K562 (cell line): ENCODE measurements around the gene MFF. TPM values are rescaled to one million over a fixed set of nuclear protein-coding genes. Genes with fewer than 3 reads are reported as not detected.

Experiments
- BCOR ChIP-seq: fragments of 450-650 bp; IDR thresholded peaks from 2 replicates; pipeline ENCODE4 v1.6.1; 2016
- C11orf30 ChIP-seq: fragments of 450-650 bp; IDR thresholded peaks from 2 replicates; pipeline ENCODE4 v1.6.1; 2016; ENCODE audit warnings: low read depth, mild to moderate bottlenecking
- CXXC5 ChIP-seq: fragments of 250-450 bp; sonication (Bioruptor Pico); IDR thresholded peaks from 2 replicates; pipeline ENCODE4 v1.8.0; 2022; ENCODE audit warnings: inconsistent platforms, mild to moderate bottlenecking, moderate library complexity
- EP400 ChIP-seq: fragments of 450-650 bp; IDR thresholded peaks from 2 replicates; pipeline ENCODE4 v1.6.1; 2017; ENCODE audit warnings: antibody characterized with exemption, mild to moderate bottlenecking, moderate library complexity
- NEUROD1 ChIP-seq: fragments of 150-350 bp; IDR thresholded peaks from 2 replicates; pipeline ENCODE4 v1.6.1; 2014; ENCODE audit warnings: borderline replicate concordance, low read length, low read depth; ENCODE audit not compliant: partially characterized antibody
- NR3C1 ChIP-seq: sonication (generic); formaldehyde crosslinking; IDR thresholded peaks from 2 replicates; pipeline ENCODE4 v1.8.1; 2022; ENCODE audit warnings: missing genetic modification reagents
- RBBP5 ChIP-seq: fragments of 200-600 bp; sonication (generic); IDR thresholded peaks from 2 replicates; pipeline ENCODE4 v1.6.1; 2012; ENCODE audit warnings: borderline replicate concordance, mild to moderate bottlenecking, low read length, control low read depth, inconsistent platforms; ENCODE audit not compliant: insufficient read depth, poor library complexity, severe bottlenecking
- TAF9B ChIP-seq: fragments of 450-650 bp; IDR thresholded peaks from 2 replicates; pipeline ENCODE4 v1.6.1; 2018; ENCODE audit warnings: mild to moderate bottlenecking; ENCODE audit not compliant: partially characterized antibody
- TARDBP ChIP-seq: fragments of 450-650 bp; IDR thresholded peaks from 2 replicates; pipeline ENCODE4 v1.6.1; 2016
- polyA plus RNA-seq, 8 experiments: library from polyadenylated mRNA; depleted of rRNA in 4 of 8; stranded (reverse) in 5 of 8; unstranded in 3 of 8; fragments of >200 nt; fragmentation: Nextera tagmentation in 2 of 8; fragmentation: Illumina TruSeq in 1 of 8; extraction: Ambion mirVana in 2 of 8; extraction: Trizol in 1 of 8; gene quantifications; 2 replicates each; pipeline versions ENCODE4 v1.2.1 to v1.2.3, GENCODE V29; 2011 to 2014; ENCODE audit warnings: inconsistent platforms in 1 of 8, missing spikeins in 1 of 8
- total RNA-seq, 7 experiments: library from RNA; depleted of rRNA in 6 of 7; stranded (reverse); fragments of >200 nt in 6 of 7; fragmentation: Illumina TruSeq in 2 of 7; extraction: Trizol in 2 of 7; gene quantifications; 2 replicates each; pipeline versions ENCODE4 v1.2.1 to v1.2.3, GENCODE V29; 2011 to 2021; ENCODE audit warnings: low replicate concordance in 1 of 7
- TF ChIP-seq, protein P1 (sequence below): fragments of 450-650 bp; formaldehyde crosslinking; IDR thresholded peaks from 2 replicates; pipeline ENCODE4 v1.4.0; 2020; ENCODE audit warnings: mild to moderate bottlenecking, mixed read lengths
- TF ChIP-seq, protein P2 (sequence below): fragments of 450-650 bp; IDR thresholded peaks from 2 replicates; pipeline ENCODE4 v1.6.1; 2017; ENCODE audit warnings: antibody characterized with exemption, mild to moderate bottlenecking
- TF ChIP-seq, protein P3 (sequence below): fragments of 250-450 bp; sonication (Bioruptor Pico); IDR thresholded peaks from 2 replicates; pipeline ENCODE4 v1.9.0; 2021; ENCODE audit warnings: mild to moderate bottlenecking
- TF ChIP-seq, protein P4 (sequence below): sonication (generic); formaldehyde crosslinking; IDR thresholded peaks from 2 replicates; pipeline ENCODE4 v1.9.0; 2022; ENCODE audit warnings: mild to moderate bottlenecking, missing genetic modification reagents
- TF ChIP-seq, protein P5 (sequence below): fragments of 450-650 bp; IDR thresholded peaks from 2 replicates; pipeline ENCODE4 v1.6.1; 2017; ENCODE audit warnings: antibody characterized with exemption

The MFF gene
- total and polyA plus RNA-seq, 9 of the 15 experiments (the other 6 are each of a cell fraction or from before 2014, with no cell fraction given): 9.4 to 75.4 (median 55.7) TPM

DNA sequence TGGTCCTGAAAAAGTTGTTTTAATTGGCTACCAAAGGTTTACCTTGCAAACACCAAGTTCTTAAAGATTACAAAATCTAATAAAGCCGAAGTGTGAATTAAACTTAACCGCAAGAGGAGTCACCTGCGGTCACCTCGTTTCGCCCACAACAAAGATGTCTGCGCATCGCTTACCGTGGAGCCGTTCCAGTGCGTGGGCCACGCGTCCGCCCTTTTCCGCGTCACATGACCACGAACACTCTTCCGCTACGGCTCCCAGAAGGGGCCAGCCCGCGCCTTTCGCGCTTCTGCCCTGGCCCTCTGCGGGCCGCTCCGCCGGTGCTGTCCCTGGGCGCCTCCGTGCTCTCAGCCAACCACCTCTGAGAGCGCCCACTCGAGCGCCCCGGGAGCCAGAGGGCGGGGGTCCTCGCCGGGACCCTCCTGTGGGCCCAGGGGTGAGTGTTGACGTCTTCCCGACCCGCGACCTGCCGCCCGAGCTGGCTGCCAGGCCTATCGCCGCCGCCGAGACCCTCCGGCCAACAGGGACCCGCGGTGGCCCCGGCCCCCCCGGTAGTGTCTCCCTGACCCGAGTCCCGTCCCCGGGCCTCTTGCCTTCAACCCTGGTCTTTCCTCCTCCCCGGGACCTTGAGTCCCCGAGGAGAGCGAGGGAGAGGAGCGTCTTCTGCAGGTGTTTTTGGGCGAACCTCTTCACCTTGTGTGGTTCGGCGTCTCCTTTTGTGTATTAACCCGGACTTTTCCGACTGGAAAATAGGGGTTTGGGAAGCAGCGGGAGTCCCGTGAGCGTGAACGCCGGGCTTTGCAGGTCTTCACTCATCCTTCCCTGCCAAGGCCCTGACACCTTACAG, at the start of gene MFF (continued):
- TF ChIP-seq C11orf30 (peak; percentile 35; the same call in 1 of the 2 replicates), EP400 (peak; percentile 85), TARDBP (peak; percentile 70; the same call in 1 of the 2 replicates), NEUROD1 (peak; percentile 73), CXXC5 (CRISPR knock-in tag) (peak; percentile 95), BCOR (no peak), RBBP5 (peak; percentile 71), TAF9B (peak; percentile 54), NR3C1 (0 out of 2 replicates have a peak, but pooled peaks have one; percentile 38)
- TF ChIP-seq, protein P1, sequence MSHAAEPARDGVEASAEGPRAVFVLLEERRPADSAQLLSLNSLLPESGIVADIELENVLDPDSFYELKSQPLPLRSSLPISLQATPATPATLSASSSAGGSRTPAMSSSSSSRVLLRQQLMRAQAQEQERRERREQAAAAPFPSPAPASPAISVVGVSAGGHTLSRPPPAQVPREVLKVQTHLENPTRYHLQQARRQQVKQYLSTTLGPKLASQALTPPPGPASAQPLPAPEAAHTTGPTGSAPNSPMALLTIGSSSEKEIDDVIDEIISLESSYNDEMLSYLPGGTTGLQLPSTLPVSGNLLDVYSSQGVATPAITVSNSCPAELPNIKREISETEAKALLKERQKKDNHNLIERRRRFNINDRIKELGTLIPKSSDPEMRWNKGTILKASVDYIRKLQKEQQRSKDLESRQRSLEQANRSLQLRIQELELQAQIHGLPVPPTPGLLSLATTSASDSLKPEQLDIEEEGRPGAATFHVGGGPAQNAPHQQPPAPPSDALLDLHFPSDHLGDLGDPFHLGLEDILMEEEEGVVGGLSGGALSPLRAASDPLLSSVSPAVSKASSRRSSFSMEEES: peak; percentile 98
- TF ChIP-seq, protein P2, sequence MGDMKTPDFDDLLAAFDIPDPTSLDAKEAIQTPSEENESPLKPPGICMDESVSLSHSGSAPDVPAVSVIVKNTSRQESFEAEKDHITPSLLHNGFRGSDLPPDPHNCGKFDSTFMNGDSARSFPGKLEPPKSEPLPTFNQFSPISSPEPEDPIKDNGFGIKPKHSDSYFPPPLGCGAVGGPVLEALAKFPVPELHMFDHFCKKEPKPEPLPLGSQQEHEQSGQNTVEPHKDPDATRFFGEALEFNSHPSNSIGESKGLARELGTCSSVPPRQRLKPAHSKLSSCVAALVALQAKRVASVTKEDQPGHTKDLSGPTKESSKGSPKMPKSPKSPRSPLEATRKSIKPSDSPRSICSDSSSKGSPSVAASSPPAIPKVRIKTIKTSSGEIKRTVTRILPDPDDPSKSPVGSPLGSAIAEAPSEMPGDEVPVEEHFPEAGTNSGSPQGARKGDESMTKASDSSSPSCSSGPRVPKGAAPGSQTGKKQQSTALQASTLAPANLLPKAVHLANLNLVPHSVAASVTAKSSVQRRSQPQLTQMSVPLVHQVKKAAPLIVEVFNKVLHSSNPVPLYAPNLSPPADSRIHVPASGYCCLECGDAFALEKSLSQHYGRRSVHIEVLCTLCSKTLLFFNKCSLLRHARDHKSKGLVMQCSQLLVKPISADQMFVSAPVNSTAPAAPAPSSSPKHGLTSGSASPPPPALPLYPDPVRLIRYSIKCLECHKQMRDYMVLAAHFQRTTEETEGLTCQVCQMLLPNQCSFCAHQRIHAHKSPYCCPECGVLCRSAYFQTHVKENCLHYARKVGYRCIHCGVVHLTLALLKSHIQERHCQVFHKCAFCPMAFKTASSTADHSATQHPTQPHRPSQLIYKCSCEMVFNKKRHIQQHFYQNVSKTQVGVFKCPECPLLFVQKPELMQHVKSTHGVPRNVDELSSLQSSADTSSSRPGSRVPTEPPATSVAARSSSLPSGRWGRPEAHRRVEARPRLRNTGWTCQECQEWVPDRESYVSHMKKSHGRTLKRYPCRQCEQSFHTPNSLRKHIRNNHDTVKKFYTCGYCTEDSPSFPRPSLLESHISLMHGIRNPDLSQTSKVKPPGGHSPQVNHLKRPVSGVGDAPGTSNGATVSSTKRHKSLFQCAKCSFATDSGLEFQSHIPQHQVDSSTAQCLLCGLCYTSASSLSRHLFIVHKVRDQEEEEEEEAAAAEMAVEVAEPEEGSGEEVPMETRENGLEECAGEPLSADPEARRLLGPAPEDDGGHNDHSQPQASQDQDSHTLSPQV: peak; percentile 51; the same call in 1 of the 2 replicates
- TF ChIP-seq, protein P3, sequence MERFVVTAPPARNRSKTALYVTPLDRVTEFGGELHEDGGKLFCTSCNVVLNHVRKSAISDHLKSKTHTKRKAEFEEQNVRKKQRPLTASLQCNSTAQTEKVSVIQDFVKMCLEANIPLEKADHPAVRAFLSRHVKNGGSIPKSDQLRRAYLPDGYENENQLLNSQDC (CRISPR knock-in tag): no peak
- TF ChIP-seq, protein P4, sequence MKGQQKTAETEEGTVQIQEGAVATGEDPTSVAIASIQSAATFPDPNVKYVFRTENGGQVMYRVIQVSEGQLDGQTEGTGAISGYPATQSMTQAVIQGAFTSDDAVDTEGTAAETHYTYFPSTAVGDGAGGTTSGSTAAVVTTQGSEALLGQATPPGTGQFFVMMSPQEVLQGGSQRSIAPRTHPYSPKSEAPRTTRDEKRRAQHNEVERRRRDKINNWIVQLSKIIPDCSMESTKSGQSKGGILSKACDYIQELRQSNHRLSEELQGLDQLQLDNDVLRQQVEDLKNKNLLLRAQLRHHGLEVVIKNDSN (CRISPR knock-in tag): peak; percentile 97
- TF ChIP-seq, protein P5, sequence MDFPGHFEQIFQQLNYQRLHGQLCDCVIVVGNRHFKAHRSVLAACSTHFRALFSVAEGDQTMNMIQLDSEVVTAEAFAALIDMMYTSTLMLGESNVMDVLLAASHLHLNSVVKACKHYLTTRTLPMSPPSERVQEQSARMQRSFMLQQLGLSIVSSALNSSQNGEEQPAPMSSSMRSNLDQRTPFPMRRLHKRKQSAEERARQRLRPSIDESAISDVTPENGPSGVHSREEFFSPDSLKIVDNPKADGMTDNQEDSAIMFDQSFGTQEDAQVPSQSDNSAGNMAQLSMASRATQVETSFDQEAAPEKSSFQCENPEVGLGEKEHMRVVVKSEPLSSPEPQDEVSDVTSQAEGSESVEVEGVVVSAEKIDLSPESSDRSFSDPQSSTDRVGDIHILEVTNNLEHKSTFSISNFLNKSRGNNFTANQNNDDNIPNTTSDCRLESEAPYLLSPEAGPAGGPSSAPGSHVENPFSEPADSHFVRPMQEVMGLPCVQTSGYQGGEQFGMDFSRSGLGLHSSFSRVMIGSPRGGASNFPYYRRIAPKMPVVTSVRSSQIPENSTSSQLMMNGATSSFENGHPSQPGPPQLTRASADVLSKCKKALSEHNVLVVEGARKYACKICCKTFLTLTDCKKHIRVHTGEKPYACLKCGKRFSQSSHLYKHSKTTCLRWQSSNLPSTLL: no peak
